ENCODE data around the gene SLC27A1. TPM values are rescaled to one million over a fixed set of nuclear protein-coding genes. Genes with fewer than 3 reads are reported as not detected.

The SLC27A1 gene
- total and polyA plus RNA-seq, 9 of the 15 experiments (the other 6 are each of a cell fraction or from before 2014, with no cell fraction given): 0.06 to 3.0 (median 1.1) TPM

GRCh38 chr19:17525141-17525540, 54.8 kb downstream of the SLC27A1 start:
- BruUV-seq (replicated peaks): no TSS peak
- no peak for ATAC-seq
- no peak overlapping the region for H3K4me2 ChIP-seq (ENCODE audit: insufficient read depth, low read length)
- H3K9ac ChIP-seq (ENCODE audit: insufficient read depth in 1 of 2, low read depth in 2 of 2, low read length in 2 of 2): peak overlapping the region in 1 of 2 experiments; percentile 71; a peak in 1 of 4 replicates
- WGBS (ENCODE audit: insufficient coverage, low coverage, missing lambda C conversion rate): 60% methylated on average over 6 of the region's 9 CpGs
- DNase-seq (ENCODE audit: extremely low read depth in 1 of 4, low spot score in 3 of 4): no peak
- POLR2A ChIA-PET: interaction anchor here (0.6 to 4.0 kb wide), 3 partner anchors 11 to 565 kb away, joined by 3 to 25 read pairs (median 3); partner anchors contain the start of gene PGLS
- H3K9me3 ChIP-seq (replicated peaks; ENCODE audit: control insufficient read depth, insufficient read depth, low read depth, low read length): no peaks in the 10 kb centered on the region
- no peak overlapping the region for H2AFZ ChIP-seq (ENCODE audit: low read depth, low read length)
- H3K4me1 ChIP-seq (replicated peaks in 1 of 2; ENCODE audit: control insufficient read depth in 2 of 2, insufficient read depth in 2 of 2, low read length in 2 of 2): peaks cover 3 to 25% of the 10 kb centered on the region in 2 experiments; a peak in 2 of 5 replicates
- H3K4me3 ChIP-seq: no peak overlapping the region
- H3K9me1 ChIP-seq (ENCODE audit: control insufficient read depth, insufficient read depth, low read length): no peaks in the 10 kb centered on the region
- no peaks in the 10 kb centered on the region; the same call in 2 of the 3 replicates for H3K36me3 ChIP-seq (ENCODE audit: control insufficient read depth, insufficient read depth, low read length)
- FAIRE-seq: no peak
- 0 out of 5 replicates have a peak, but pooled peaks cover 0 to 6% of the 10 kb centered on the region in 2 experiments for H3K27me3 ChIP-seq (ENCODE audit: control insufficient read depth in 2 of 2, insufficient read depth in 2 of 2, low read length in 2 of 2)
- H4K20me1 ChIP-seq (replicated peaks; ENCODE audit: control insufficient read depth, insufficient read depth, low read length): no peaks in the 10 kb centered on the region
- CTCF ChIA-PET (ENCODE audit: low intra/inter-chr PET ratio): interaction anchor here (0.6 kb wide), 1 partner anchor 129 kb away, joined by 3 read pairs; no protein-coding TSS in a partner anchor
- no peaks in the 10 kb centered on the region for H3K79me2 ChIP-seq (ENCODE audit: control insufficient read depth, insufficient read depth, low read length)
- no peak for TF ChIP-seq SFPQ (IDR thresholded peaks at IDR 0.05; ENCODE audit: low read depth, low read length)
- TF ChIP-seq TEAD1 (CRISPR knock-in tag; IDR thresholded peaks at IDR 0.05): 0 out of 4 replicates have a peak, but pooled peaks of 1 of the 2 experiments have one; percentile 12
- no peak for TF ChIP-seq ZNF699 (CRISPR knock-in tag; IDR thresholded peaks at IDR 0.05; ENCODE audit: insufficient replicate concordance)
- TF ChIP-seq ZNF24 (IDR thresholded peaks at IDR 0.05): peak; percentile 95
- no peak for TF ChIP-seq POLR2G (IDR thresholded peaks at IDR 0.05; ENCODE audit: low read depth, low read length)
- TF ChIP-seq IRF2 (CRISPR knock-in tag; IDR thresholded peaks at IDR 0.05): no peak
- TF ChIP-seq PHB2 (IDR thresholded peaks at IDR 0.05; ENCODE audit: low read depth): no peak
- TF ChIP-seq, protein P1, sequence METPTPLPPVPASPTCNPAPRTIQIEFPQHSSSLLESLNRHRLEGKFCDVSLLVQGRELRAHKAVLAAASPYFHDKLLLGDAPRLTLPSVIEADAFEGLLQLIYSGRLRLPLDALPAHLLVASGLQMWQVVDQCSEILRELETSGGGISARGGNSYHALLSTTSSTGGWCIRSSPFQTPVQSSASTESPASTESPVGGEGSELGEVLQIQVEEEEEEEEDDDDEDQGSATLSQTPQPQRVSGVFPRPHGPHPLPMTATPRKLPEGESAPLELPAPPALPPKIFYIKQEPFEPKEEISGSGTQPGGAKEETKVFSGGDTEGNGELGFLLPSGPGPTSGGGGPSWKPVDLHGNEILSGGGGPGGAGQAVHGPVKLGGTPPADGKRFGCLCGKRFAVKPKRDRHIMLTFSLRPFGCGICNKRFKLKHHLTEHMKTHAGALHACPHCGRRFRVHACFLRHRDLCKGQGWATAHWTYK (CRISPR knock-in tag; IDR thresholded peaks at IDR 0.05): no peak
- TF ChIP-seq SRSF1 (IDR thresholded peaks at IDR 0.05; ENCODE audit: low read depth, low read length): no peak
- no peak for TF ChIP-seq ZNF23 (CRISPR knock-in tag; IDR thresholded peaks at IDR 0.05)
- TF ChIP-seq SMAD2 (IDR thresholded peaks at IDR 0.05; ENCODE audit: low read depth, low read length): no peak
- in situ Hi-C loops (cut with MboI) (no loop called here), intact Hi-C loops (cut with micrococcal nuclease) (no loop called here)
- H3K27ac ChIP-seq (ENCODE audit: extremely low read depth, low read depth, low read length): no peak overlapping the region
